ENCODE data around the gene ABL2.
"Not testable (repeated sequence)": the region's sequence is repeated elsewhere in the genome, so short reads cannot be mapped to it uniquely, and the experiment has no call there.

Gene ABL2

DNA sequence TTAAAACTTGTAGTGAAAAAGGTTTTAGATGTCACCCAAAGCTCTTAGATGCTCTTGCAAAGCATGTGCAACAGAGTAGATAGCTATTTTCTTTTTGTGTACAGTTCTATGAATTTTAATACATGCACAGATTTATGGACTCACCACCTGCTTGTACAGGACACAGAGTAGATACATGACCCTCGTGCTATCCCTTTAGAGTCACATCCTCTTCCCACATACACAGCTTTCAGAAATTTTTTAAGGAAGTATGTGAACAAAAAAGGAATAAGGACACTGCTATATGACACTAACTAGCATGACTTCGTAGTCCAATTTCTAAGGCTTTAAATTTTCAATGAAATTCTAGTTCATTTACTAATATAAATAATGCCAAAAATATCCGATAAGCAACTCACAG lies 60.9 kb downstream of the ABL2 start:
- DNase-seq = no peak

DNA sequence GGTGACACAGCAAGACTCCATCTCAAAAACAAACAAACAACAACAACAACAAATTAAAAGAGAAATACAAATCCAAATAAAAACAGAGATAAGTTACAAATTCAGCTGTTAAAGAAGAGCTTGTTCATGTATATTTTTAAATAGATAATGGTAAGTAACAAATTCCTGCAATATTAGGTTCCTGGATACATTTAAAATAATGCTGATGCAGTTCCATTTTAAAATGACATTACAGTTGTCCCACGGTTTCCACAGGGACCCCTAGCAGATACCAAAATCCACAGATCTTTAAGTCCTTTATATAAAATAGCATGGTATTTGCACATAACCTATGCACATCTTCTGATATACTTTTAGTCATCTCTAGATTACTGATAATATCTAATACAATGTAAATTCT lies 61.5 kb downstream of the ABL2 start:
- DNase-seq = no peak

DNA sequence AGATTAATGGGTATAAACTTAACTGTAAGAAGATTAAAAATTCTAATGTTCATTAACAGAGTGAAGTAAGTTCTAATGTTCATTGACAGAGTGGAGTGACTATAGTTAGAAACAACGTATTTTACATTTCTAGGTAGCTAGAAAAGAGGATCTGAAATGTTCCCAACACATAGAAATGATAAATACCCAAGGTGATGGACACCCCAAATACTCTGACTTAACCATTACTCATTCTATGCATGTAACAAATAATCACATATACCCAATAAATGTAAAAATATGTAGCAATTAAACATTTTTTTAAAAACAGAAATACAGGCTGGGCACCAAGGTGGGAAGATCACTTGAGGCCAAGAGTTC lies 62.1 kb downstream of the ABL2 start:
- no peak for DNase-seq

DNA sequence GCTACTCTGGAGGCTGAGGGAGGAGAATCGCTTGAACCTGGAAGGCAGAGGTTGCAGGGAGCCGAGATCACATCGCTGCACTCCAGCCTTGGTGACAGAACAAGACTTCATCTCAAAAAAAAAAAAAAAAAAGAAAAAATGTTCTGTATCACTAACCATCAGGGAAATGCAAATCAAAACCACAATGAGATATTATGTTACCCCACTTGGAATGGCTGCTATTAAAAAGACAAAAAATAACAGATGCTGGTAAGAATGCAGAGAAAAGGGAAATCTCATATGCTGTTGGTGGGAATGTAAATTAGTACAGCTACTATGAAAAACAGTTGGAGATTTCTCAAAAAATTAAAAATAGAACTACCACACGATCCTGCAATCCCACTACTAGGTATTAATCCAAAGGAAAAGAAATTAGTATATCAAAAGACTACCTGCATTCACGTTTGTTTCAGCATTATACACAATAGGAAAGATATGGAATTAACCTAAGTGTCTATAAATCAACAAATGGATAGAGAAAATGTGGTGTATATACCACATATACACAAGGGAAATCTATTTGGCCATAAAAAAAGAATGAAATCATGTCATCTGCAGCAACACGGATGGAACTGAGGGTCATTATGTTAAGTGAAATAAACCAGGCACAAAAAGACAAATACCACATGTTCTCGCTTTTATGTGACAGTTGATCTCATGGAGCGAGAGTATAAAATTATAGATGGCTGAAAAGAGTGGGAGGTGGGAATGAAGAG lies 62.6 kb downstream of the ABL2 start:
- DNase-seq = no peak

DNA sequence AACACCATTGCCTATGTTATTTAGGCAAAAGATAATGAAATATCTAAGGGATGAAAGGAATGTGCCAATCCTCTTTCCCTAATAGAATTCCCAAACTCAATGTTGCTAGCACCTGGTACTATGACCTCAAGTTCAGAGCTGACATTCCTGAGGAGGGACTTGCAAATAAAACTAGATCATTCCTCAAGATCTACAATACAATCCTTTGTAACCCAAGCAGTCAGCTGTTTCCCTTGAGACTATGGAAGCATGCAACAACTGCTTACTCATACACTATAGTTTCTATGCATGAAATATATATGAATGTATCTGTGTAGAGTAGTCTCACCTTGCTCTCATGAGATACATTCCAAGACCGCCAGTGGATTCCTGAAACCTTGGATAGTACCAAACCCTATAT lies 65.0 kb downstream of the ABL2 start:
- DNase-seq = no peak

DNA sequence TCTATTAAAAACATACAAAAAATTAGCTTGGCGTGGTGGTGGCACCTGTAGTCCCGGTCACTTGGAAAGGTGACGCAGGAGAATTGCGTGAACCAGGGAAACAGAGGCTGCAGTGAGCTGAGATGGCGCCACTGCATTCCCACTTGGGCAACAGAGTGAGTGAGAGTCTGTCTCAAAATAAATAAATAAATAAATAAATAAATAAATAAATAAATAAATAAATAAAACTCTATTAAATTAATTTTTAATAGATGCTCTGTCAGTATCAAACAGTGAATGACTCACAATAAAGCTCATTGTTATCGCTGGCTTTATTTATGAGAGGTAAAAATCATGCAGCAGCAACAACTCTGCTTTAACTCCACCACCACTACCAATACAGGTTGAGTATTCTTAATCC lies 72.8 kb downstream of the ABL2 start:
- DNase-seq = no peak

DNA sequence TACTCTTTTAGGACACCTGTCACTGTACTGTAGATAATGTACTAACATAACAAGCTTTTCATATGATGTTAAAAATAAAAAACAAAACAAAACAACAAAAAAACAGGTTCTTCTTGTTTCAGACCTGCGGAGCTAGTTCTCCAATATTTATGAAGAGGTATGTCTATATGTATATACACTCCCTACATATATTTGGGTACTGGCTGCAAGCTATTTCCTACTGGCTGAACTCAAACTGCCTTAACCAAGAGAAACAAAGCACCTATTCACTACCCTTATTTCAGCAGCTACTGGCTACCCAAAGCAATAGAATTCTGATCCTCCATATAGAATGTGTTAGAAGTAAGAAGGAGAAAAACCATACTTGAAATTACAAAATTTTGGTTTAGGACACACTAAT lies 73.5 kb downstream of the ABL2 start:
- DNase-seq = no peak

DNA sequence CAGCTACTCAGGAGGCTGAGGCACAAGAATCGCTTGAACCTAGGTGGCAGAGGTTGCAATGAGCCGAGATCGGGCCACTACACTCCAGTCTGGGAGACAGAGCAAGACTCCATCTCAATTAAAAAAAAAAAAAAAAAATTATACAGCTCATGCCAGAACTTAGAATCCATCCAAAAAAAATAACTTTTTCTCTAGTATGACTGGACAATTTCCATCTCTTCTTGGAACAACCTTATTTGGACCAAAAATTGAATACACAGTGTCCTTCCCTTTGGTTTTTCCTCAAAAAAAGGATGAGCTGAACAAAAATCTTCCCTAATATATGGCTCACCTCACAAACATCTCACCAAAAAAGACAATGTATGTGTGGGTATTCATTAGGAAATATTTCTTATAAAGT lies 73.9 kb downstream of the ABL2 start:
- DNase-seq = no peak

DNA sequence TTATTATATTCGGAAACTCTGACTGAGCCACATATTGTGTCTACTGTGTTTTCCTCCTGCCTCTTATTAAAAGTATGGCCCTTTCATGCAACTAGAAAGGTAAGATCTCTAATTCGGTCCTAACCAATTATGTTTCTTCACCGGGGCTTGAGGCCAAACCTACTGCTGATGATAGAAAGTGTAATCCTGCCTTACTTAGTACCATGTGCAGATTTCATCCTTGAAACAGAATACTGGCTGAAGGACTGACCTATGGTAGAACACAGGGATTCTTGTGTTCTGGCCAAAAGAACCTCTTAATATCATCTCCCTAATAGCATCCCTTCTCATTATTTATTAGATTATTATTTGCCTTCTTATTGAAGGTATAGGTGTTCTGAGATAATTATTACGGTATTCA lies 75.0 kb downstream of the ABL2 start:
- no peak for DNase-seq

DNA sequence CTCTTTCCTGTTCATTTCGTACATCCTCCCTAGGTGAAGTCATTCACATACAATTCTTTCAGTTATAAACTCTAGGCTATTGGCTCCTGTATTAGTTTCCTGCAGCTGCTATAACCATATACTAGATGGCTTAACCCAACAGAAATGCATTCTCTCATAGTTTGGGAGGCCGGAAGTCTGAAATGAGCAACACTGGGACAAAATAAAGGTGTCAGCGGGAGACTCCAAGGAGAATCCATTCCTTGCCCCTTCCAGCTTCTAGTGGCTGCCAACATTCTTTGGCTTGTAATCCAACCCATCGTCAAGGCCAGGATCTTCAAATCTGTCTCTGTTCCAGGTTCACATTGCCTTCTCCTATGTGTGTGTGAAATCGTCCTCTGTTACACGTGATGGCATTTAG lies 76.3 kb downstream of the ABL2 start:
- no peak for DNase-seq

DNA sequence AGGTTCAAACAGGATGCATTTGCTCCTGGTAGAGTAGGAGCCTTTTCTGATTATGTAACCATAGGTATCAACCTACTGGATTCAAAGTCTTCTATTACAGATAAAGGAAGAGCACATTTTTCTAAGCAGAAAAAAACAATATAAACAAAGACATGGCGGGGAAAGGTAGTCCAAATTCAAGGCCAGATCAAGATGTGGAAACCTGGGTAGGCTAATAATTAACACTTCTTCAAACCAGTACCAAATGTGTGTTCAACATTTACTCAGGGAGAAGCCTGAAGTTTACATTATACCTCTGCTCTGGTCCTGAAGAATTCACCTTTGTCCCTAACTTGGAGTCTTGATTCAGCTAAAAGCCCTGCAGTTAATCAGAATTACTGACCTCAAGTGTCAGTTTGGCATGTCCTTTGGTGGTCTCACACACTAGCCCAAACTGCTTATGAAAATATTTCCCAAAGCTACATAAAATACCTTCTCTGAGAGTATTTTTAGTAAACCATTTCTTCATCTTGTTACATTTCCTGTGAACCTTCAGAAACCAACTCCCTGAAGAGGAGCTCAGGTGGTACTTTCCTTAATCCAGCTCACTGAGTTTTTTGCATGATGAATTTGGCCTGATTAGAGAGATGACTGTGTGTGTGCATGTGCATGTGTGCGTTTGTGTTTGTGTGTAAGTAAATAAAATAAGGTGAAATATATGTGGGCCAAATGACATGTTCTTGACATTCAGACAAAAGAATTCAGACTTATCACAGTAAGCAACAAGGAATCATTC lies 77.4 kb downstream of the ABL2 start:
- no peak for DNase-seq

DNA sequence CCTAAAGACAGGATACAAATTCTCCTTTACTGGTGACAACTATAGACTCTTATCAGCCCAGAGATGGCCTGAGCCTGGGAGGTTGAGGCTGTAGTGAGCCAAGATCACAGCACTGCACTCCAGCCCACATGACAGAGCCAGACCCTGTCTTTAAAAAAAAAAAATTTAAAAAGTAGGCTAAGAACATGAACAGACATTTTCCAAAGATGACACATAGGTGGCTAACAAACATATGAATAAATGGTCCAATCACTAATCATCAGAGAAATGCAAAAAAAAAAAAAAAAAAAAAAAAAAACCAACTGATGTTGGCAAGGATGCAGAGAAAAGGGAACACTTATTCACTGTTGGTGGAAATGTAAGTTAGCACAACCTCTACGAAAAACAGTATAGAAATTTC lies 82.6 kb downstream of the ABL2 start:
- DNase-seq = no peak

DNA sequence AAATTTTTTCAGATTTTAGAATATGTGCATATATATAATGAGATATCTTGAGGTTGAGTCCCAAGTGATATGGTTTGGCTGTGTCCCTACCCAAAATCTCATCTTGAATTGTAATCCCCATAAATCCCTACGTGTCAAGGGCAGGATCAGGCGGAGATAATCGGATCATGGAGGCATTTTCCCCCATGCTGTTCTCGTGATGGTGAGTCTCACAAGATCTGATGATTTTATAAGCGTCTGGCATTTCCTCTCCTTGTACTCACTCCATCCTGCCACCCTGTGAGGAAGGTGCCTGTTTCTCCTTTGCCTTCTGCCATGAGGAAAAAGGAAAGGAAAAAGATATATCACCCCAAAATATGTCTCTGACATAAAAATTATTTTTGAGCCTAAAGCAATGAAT lies 83.0 kb downstream of the ABL2 start:
- no peak for DNase-seq

DNA sequence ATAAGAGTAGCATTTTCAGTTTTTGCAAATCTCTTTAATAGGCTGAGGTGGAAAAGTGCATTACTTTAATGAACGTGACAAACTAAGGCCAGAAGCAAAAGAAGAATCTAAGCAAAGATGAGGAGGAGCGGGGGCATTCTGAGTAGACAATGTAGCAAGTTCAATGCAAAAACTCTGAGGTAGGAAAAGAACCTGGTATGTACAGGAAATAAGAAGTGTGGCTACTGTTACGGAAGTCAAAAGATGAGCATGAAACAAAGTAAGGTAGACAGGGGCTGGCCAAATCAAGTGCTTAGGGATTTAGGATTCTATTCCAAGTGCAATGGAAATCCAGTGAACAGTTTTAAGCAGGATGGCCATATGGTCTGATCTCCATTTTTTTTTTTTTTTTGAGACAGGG lies 84.0 kb downstream of the ABL2 start:
- DNase-seq = peak in 2 of 6 experiments; percentile 8 to 11

DNA sequence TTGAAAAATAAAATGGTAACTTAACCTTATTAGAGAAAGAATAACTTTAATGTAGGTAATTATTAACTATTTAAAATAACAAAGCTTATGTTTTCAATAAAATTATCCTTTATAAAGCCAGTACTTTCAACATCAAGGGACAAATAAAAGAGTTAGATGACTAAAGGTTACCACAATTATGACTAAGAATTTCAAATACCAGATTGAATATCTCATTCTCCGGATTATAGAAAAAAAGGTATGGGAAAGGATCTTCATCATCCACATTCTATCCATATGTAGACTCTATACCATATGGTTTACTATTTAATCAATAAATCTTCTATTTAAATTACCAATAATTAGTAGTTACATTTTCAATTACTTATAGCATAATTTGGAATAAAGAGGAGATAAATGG lies 84.9 kb downstream of the ABL2 start:
- no peak for DNase-seq

DNA sequence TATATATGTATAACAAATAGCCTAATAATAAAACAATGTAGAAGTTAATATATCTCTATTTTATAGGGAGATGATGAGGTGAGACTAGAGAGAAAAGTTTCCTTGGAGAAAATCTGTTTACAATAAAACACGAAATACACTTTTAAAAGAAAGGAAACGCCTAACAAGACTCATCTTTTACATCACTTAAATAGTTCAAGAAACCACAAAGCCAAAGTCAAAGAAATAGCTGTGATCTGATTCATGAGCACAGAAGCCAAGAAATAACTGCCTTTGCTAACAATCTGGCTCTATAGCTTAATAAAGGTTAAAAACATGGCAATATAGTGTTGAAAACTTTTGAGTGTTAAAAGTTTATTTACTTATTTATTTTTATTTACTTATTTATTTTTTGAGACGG lies 86.2 kb downstream of the ABL2 start:
- peak in 3 of 6 experiments; percentile 3 to 43 (median 31) for DNase-seq

DNA sequence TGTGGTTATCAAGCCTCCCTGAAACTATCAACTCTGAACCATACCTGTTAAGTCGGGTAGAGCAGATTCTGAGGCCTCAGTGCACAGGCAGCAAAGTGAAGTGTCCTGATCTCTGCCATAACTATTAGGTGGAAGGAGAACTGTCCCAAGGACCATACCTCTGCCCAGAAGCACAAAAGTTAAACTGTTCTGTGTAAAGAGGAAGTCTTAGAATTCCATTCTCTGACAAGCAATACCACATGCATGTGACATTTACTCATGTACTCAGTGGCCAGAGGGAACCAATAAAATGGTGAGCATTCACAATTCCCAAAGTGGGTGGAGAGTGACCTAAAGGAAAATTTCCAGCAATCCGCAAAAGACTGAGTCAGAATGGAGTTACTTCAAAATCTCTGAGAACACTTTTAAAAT lies 86.6 kb downstream of the ABL2 start:
- DNase-seq = no peak

DNA sequence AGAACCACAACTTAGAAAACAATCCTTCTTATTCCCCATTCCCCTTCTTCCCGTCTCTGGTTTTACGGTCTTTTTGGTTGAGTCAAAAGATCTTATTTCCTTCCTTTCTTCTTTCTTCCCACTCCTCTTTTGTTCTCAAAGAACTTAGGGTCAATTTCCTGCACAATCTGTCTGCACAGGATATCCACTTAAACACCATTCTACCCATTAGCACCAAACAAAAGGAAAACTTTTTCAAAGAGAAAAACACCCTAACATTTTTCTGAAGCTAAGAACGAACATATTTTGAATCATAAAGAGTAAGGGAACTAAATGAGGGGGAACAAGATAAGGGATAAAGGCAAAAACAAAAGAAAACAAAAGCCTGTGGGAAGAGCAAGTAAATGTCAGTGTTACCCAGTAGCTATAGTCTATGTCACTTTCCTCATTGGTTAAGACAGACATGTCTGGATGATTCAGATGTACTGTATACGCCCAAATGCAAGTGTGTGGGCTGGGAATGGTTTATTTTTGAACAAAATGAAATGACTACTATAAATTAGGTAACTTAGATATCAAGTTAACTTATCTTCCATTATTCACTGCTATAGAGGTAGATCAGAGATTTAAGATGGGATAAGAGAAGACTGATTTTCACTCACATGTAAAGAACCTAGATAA lies 87.8 kb downstream of the ABL2 start:
- no peak for DNase-seq

DNA sequence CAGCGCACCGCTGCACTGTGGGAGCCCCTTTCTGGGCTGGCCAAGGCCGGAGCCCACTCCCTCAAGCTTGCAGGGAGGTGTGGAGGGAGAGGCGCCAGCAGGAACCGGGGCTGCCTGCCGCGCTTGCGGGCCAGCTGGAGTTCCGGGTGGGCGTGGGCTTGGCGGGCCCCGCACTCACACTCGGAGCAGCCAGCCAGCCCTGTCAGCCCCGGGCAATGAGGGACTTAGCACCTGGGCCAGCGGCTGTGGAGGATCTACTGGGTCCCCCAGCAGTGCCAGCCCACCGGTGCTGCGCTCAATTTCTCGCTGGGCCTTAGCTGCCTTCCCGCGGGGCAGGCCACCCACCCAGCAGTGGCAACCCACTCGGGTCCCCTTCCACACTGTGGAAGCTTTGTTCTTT lies 90.7 kb downstream of the ABL2 start:
- not testable (repeated sequence) for DNase-seq

DNA sequence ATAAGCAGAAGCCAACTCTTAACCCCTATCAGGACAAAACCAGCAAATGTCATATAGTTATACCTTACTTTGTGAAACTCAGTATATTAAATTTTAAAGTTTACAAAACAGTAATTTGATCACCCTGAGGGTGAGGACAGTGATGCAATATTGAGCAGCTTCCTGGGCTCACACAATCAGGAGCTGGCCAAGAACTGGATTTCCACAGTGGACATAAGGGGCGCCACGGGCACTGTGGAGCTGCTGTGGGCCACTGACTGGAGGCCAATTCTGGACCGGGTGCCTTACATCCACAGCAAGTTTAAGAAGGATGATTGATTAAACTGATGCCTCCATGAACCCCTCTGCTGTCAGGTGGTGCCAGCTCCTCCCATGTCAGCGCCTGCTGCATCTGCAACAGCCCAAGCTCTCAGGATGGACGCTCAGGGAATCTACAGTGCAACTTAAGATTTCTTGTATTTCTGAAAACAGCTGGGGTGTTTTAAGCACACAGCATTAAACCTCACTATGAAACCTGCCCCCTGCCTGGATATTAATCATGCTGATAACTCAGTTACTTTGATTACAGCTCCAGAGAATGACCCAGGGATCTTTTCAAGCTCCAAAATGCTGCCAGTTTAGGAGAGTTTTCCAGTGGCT lies 91.7 kb downstream of the ABL2 start:
- no peak for DNase-seq

DNA sequence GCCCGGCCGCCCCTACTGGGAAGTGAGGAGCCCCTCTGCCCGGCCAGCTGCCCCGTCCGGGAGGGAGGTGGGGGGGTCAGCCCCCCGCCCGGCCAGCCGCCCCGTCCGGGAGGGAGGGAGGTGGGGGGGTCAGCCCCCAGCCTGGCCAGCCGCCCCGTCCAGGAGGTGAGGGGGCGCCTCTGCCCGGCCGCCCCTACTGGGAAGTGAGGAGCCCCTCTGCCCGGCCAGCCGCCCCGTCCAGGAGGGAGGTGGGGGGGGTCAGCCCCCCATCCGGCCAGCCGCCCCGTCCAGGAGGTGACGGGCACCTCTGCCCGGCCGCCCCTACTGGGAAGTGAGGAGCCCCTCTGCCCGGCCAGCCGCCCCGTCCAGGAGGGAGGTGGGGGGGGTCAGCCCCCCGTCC lies 93.8 kb downstream of the ABL2 start:
- not testable (repeated sequence) for DNase-seq

DNA sequence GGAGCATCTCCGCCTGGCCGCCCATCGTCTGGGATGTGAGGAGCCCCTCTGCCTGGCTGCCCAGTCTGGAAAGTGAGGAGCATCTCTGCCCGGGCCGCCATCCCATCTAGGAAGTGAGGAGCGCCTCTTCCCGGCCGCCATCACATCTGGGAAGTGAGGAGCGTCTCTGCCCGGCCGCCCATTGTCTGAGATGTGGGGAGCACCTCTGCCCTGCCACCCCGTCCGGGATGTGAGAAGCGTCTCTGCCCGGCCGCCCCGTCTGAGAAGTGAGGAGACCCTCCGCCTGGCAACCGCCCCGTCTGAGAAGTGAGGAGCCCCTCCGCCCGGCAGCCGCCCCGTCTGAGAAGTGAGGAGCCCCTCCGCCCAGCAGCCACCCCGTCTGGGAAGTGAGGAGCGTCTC lies 94.3 kb downstream of the ABL2 start:
- DNase-seq = not testable (repeated sequence)

DNA sequence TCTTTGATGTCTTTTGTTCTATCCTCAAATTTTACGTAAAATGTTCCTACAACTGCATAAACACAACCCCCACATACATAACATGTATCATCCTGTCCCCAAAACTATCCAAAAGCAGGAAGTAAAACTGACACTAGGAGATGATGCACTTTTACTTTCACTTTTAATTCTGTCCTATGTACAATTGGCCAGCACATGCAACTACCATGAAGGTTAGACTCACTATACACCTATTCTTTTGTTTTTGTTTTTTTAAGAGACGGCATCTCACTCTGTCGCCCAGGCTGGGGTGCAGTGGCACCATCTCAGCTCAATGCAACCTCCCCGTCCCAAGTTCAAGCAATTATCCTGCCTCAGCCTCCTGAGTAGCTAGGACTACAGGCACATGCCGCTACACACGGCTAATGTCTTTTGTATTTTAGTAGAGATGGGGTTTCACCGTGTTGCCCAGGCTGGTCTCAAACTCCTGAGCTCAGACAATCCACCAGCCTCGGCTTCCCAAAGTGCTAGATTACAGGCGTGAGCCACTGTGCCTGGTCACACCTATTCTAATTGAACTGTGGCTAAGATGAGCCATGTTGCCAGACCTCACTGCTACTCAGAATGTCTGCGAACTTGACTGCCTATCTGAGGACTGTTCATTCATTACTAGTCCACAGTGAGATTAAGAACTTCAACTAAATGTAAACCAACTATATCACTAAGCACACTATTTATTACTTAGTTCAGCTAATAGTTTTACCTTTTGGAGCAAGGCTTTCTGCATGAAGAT lies 99.6 kb downstream of the ABL2 start:
- peak in 4 of 6 experiments; percentile 20 to 78 (median 76) for DNase-seq
